Breast epithelium (tissue), 3 donors: ENCODE data around the gene NRG3.

Experiments used
- CTCF ChIP-seq, 3 donors: fragments of 450-650 bp; IDR thresholded peaks; one replicate each; pipeline ENCODE4 v1.5.1; 2016 to 2017; ENCODE audit warnings: antibody characterized with exemption in 3 of 3, mild to moderate bottlenecking in 3 of 3, moderate library complexity in 3 of 3
- POLR2AphosphoS5 ChIP-seq, 3 donors: sonication (generic); formaldehyde crosslinking; IDR thresholded peaks; one replicate each; pipeline ENCODE4 v1.6.1; 2017; ENCODE audit warnings: antibody characterized with exemption in 3 of 3

- TF ChIP-seq POLR2AphosphoS5 (IDR thresholded peaks at IDR 0.05) (no peak), CTCF (IDR thresholded peaks at IDR 0.05) (no peak)
These were observed 45.3 kb downstream of the NRG3 start for GRCh38 chr10:81920213-81920829.
